Stimulated activated CD4-positive, alpha-beta T cell treated with anti-CD3 and anti-CD28 coated beads, Interleukin-15, amount 100 ng/mL, for 1 hour (primary cell): ENCODE results near the gene PPM1A.

Experiments used
- DNase-seq, 2 donors: peaks; one replicate each; pipeline ENCODE4 v3.0.0-alpha.2; 2020; ENCODE audit warnings: low read depth in 1 of 2, low spot score in 1 of 2

The PPM1A gene

GRCh38 chr14:60248697-60249318 lies at the start of gene PPM1A:
PPM1A (plus strand) TSS chr14:60249221; CDS start chr14:60282704, 33,483 bp downstream.
- peak; percentile 92 to 95 for DNase-seq

- DNase-seq: no peak
These were observed 49.7 kb upstream of the PPM1A start for GRCh38 chr14:60199321-60199720.

GRCh38 chr14:60204104-60204842 lies 44.7 kb upstream of the PPM1A start:
- no peak for DNase-seq

- no peak for DNase-seq
These were observed 43.9 kb upstream of the PPM1A start for GRCh38 chr14:60204843-60205774.

GRCh38 chr14:60206249-60206670 lies 42.8 kb upstream of the PPM1A start:
- DNase-seq: no peak

GRCh38 chr14:60206837-60207533 lies 42.0 kb upstream of the PPM1A start:
- DNase-seq: no peak

- no peak for DNase-seq
These were observed 38.3 kb upstream of the PPM1A start for GRCh38 chr14:60210703-60211102.

GRCh38 chr14:60211153-60211552 lies 37.9 kb upstream of the PPM1A start:
- DNase-seq: no peak

- DNase-seq: no peak
These were observed 36.3 kb upstream of the PPM1A start for GRCh38 chr14:60212503-60213371.

- DNase-seq: no peak
These were observed 35.0 kb upstream of the PPM1A start for GRCh38 chr14:60214003-60214402.

- DNase-seq: no peak
These were observed 34.5 kb upstream of the PPM1A start for GRCh38 chr14:60214415-60215126.

- DNase-seq: no peak
These were observed 33.9 kb upstream of the PPM1A start for GRCh38 chr14:60215127-60215444.

GRCh38 chr14:60215520-60216420 lies 33.3 kb upstream of the PPM1A start:
- DNase-seq: no peak

- no peak for DNase-seq
These were observed 31.3 kb upstream of the PPM1A start for GRCh38 chr14:60217713-60218112.

GRCh38 chr14:60220084-60220483 lies 28.9 kb upstream of the PPM1A start:
- no peak for DNase-seq

- no peak for DNase-seq
These were observed 28.1 kb upstream of the PPM1A start for GRCh38 chr14:60220917-60221316.

GRCh38 chr14:60221457-60221856 lies 27.6 kb upstream of the PPM1A start:
- DNase-seq: no peak

- no peak for DNase-seq
These were observed 26.2 kb upstream of the PPM1A start for GRCh38 chr14:60222820-60223219.

- DNase-seq: no peak
These were observed 23.8 kb upstream of the PPM1A start for GRCh38 chr14:60225265-60225664.
